HFFc6 (cell line): ENCODE results near the gene AGFG2. TPM values are rescaled to one million over a fixed set of nuclear protein-coding genes. Genes with fewer than 3 reads are reported as not detected.

ENCODE experiments used
- DNase-seq: peaks from one replicate; pipeline ENCODE4 v3.0.0-alpha.2; 2018
- H3K27ac Mint-ChIP-seq: 2 replicates; pipeline ENCODE4 v1.8.0; 2020; ENCODE audit warnings: mild to moderate bottlenecking, mixed read lengths
- H3K27me3 Mint-ChIP-seq: 2 replicates; pipeline ENCODE4 v1.8.0; 2021; ENCODE audit warnings: mild to moderate bottlenecking, moderate library complexity, mixed read lengths; ENCODE audit not compliant: insufficient read depth
- H3K36me3 Mint-ChIP-seq: 2 replicates; pipeline ENCODE4 v1.8.0; 2021; ENCODE audit warnings: low read depth, mixed read lengths
- H3K4me1 Mint-ChIP-seq: 2 replicates; pipeline ENCODE4 v1.8.0; 2020; ENCODE audit warnings: low read depth, mixed read lengths
- H3K4me3 Mint-ChIP-seq: 2 replicates; pipeline ENCODE4 v1.8.0; 2020; ENCODE audit warnings: mild to moderate bottlenecking, moderate library complexity, mixed read lengths
- H3K9me3 Mint-ChIP-seq: 2 replicates; pipeline ENCODE4 v1.8.0; 2020; ENCODE audit warnings: mild to moderate bottlenecking, mixed read lengths
- CTCF ChIP-seq: fragments of 200-600 bp; sonication (generic); IDR thresholded peaks from 2 replicates; pipeline ENCODE4 v1.5.0; 2021; ENCODE audit warnings: antibody characterized with exemption, mild to moderate bottlenecking
- total RNA-seq, 6 experiments: library from RNA; stranded (reverse); fragmentation: NEBNext Ultra II Directional; extraction: Animal tissue kit (Norgen Biotek cat#: 25700); gene quantifications; 2 replicates in 1 of 6; 3 replicates in 5 of 6; pipeline ENCODE4 v1.2.3, GENCODE V29; 2021

AGFG2 gene
- total RNA-seq, 6 experiments from 2014 or later, result 14.4 to 21.4 (median 18.9) TPM

DNA sequence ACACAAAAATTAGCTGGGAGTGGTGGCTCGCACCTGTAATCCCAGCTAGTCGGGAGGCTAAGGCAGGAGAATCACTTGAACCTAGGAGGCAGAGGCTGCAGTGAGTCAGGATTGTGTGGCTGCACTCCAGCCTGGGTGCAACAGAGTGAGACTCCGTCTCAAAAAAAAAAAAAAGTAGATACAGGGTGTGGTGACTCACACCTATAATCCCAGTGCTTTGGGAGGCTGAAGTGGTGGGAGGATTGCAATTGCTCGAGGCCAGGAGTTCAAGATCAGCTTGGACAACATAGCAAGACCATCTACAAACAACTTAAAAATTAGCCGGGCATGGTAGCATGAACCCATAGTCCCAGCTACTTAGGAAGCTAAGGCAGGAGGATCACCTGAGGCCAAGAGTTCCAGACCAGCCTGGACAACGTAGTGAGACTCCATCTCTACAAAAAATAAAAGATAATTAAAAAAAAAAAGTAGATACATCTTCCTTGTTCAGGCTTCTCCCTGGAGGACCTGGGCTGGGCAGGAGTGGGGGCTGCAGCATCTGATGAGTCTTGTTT lies 75.4 kb downstream of the AGFG2 start:
- Mint-ChIP-seq H3K27me3 (peaks cover 1% of the 10 kb centered on the region), H3K27ac (no peak overlapping the region), H3K9me3 (no peaks in the 10 kb centered on the region), H3K4me3 (no peak overlapping the region), H3K4me1 (peaks cover 16% of the 10 kb centered on the region), H3K36me3 (peaks cover 5% of the 10 kb centered on the region; the same call in 1 of the 2 replicates)
- TF ChIP-seq CTCF, result no peak
- no peak for DNase-seq

Other genes with a start within 250 kb of the AGFG2 start
- gene SPDYE3, start 231.5 kb upstream of the AGFG2 start, total RNA-seq, result not detected
- gene PILRB, start 181.1 kb upstream of the AGFG2 start, total RNA-seq, result 10 to 100 TPM in 4 of 6 experiments, 1 to 10 TPM in 2; 7.0 to 12.6 (median 10.6) TPM
- gene PILRA, start 165.7 kb upstream of the AGFG2 start, total RNA-seq, result under 1 TPM in 4 of 6 experiments, not detected in 2; 0.30 to 0.34 (median 0.31) TPM
- 1 to 10 TPM in 4 of 6 experiments, under 1 TPM in 2; 0.55 to 1.7 (median 1.2) TPM for gene ZCWPW1, start 110.5 kb upstream of the AGFG2 start, total RNA-seq
- 10 to 100 TPM; 38.7 to 42.9 (median 41.2) TPM for gene MEPCE, start 109.4 kb upstream of the AGFG2 start, total RNA-seq
- gene PPP1R35, start 102.7 kb upstream of the AGFG2 start, total RNA-seq, result 10 to 100 TPM; 22.9 to 33.6 (median 26.5) TPM
- gene SPACDR, start 74.9 kb upstream of the AGFG2 start, total RNA-seq, result 1 to 10 TPM in 3 of 6 experiments, under 1 TPM in 3; 0.66 to 1.6 (median 1.0) TPM
- 10 to 100 TPM; 50.6 to 54.5 (median 51.7) TPM for gene TSC22D4, start 60.0 kb upstream of the AGFG2 start, total RNA-seq
- under 1 TPM; 0.50 to 0.99 (median 0.86) TPM for gene NYAP1, start 55.3 kb upstream of the AGFG2 start, total RNA-seq
- gene SAP25, start 34.7 kb downstream of the AGFG2 start, total RNA-seq, result under 1 TPM in 3 of 6 experiments, not detected in 3; 0.40 to 0.87 (median 0.55) TPM
- gene LRCH4, start 46.9 kb downstream of the AGFG2 start, total RNA-seq, result 10 to 100 TPM; 34.7 to 40.6 (median 38.5) TPM
- under 1 TPM; 0.20 to 0.47 (median 0.28) TPM for gene FBXO24, start 47.1 kb downstream of the AGFG2 start, total RNA-seq
- 100 to 1,000 TPM; 291 to 396 (median 388) TPM for gene PCOLCE, start 63.2 kb downstream of the AGFG2 start, total RNA-seq
- gene MOSPD3, start 73.3 kb downstream of the AGFG2 start, total RNA-seq, result 10 to 100 TPM; 14.6 to 19.0 (median 17.4) TPM
- 1 to 10 TPM in 1 of 6 experiments, under 1 TPM in 3, not detected in 2; 0.16 to 1.1 (median 0.27) TPM for gene TFR2, start 102.3 kb downstream of the AGFG2 start, total RNA-seq
- not detected for gene ACTL6B, start 117.2 kb downstream of the AGFG2 start, total RNA-seq
- 100 to 1,000 TPM; 301 to 369 (median 322) TPM for gene GNB2, start 134.5 kb downstream of the AGFG2 start, total RNA-seq
- gene GIGYF1, start 155.0 kb downstream of the AGFG2 start, total RNA-seq, result 10 to 100 TPM; 17.7 to 21.8 (median 19.2) TPM
- 10 to 100 TPM; 30.2 to 42.2 (median 34.4) TPM for gene POP7, start 166.9 kb downstream of the AGFG2 start, total RNA-seq
- not detected for gene EPO, start 181.3 kb downstream of the AGFG2 start, total RNA-seq
- gene ZAN, start 194.4 kb downstream of the AGFG2 start, total RNA-seq, result not detected